C4-2B (cell line): Measurements from ENCODE around the gene ITPR2.

Source experiments
- CTCF ChIP-seq: fragments of 450-650 bp; conservative IDR thresholded peaks from 2 replicates; pipeline ENCODE4 v1.5.1; 2017; ENCODE audit warnings: mild to moderate bottlenecking
- ZFX ChIP-seq: fragments of 450-650 bp; IDR thresholded peaks from 2 replicates; pipeline ENCODE4 v1.6.1; 2017

GRCh38 chr12:26761775-26762174 is 71.2 kb downstream of the ITPR2 start:
- TF ChIP-seq CTCF (no peak), ZFX (no peak)
